Left ventricle myocardium superior (tissue), 1 donor: ENCODE results near the gene CLPSL1. TPM values are rescaled to one million over a fixed set of nuclear protein-coding genes. Genes with fewer than 3 reads are reported as not detected.
"Not testable (repeated sequence)": the region's sequence is repeated elsewhere in the genome, so short reads cannot be mapped to it uniquely, and the experiment has no call there.

Experiments used
- ATAC-seq: fragments of 200-7000 bp; cut with Tn5 transposase; one replicate; pipeline ENCODE4 v1.9.1; 2020; ENCODE audit warnings: mild to moderate bottlenecking, moderate library complexity
- DNase-seq: peaks from one replicate; pipeline ENCODE4 v3.0.0-alpha.2; 2020
- intact Hi-C: fragments of 100-400 bp; cut with micrococcal nuclease; formaldehyde crosslinking; loops from one replicate; pipeline ENCODE4 v1.11.0; 2022
- long read RNA-seq: library from polyadenylated mRNA; unstranded; transcript quantifications from one replicate; pipeline ENCODE4 v2.0.0, GENCODE V29; 2021
- total RNA-seq: library from RNA; stranded (reverse); fragmentation: NEBNext Ultra II Directional; extraction: Animal tissue kit (Norgen Biotek cat#: 25700); gene quantifications from one replicate; pipeline ENCODE4 v1.2.1, GENCODE V29; 2021
- donor health status: DM: no; HTN: yes; CAD: no; lungs with severe emphysema.

CLPSL1 gene
- not detected for total RNA-seq
- long read RNA-seq = 0 reads

DNA sequence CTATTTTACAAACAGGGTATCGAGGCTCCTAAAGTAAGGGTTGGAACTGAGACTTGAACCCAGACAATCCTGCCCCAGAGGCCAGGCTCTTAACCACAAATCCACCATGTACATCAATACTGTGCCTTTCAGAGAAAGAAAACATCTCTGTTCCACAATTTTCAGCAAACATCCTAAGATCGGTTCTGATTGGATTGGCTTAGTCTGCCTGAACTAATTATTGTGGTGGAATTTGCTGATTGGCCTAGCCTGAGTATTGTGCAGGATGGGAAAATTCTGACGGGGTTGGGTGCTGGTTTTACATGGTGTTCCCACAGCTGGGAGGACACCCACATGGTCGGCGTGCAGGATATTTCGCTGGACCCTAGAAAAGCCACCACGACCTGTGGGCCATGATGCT, at the start of gene CLPSL1:
TSS of gene CLPSL1 (plus strand) at position 301 of the 400 bp plus-strand sequence. CDS start at position 393, 92 bp downstream.
- ATAC-seq (no peak), DNase-seq (no peak)
- intact Hi-C loops = no loop called here

DNA sequence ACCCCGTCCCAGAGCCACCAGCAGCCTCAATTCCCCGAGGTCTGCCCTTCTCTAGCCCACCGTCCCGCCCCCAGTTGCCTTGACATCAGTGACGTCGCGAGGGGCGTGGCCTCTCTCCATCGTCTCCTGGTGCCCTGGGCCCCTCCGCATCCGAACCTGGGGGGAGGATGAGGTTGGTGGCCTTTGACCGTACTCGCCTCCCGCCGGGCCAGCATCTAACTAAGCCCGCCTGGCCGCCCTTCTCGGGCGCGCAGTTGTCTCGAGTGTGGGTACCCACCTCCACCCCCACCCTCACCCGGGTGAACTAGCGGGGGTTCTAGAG, 49.4 kb upstream of the CLPSL1 start:
- peak; percentile 99 for DNase-seq
- intact Hi-C loops = loop anchor here (2.0 kb wide), 1 partner anchor 45 kb away; no protein-coding TSS in a partner anchor
- ATAC-seq = peak; percentile 62

DNA sequence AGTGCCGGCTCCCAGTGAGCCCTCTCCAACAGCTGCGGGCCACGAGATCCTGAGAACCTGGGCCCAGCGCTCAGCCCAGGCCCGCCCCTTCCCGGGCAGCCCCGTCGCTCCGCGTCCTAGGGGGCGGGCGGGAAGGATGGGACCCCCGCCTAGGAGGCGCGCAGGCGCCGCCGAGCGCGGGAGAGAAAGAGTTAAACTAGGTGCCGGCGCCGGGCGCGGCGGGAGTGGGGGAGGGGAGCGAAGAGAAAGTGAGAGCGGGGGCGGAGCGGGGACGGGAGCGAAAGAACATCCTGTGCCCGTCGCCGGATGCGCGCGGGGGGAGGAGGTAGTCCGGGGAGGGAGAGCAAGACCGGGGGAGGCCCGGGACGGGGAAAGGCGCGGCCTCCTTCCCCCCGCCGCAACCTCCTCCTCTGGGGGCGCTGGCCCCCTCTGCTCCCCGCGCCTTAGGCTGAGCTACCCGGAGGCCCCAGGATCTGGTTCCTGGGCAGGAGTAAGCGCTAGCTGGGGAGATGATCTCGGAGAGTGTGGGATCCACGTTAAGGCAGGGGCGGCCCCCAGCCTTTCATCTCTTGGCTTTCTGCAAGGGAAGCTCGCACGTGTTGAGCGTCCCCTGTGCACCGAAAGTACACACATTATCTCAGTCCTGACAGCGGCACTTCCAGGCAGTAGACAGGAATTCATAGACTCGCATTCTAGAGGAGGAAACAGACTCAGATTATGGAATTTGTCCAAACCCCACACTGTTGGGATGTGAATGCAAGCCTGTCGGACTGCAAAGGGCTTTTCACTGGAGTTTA, 48.9 kb upstream of the CLPSL1 start:
- peak; percentile 76 for ATAC-seq
- intact Hi-C loops = loop anchor here (2.0 kb wide), 1 partner anchor 45 kb away; no protein-coding TSS in a partner anchor
- peak; percentile 99 for DNase-seq

GRCh38 chr6:35733633-35734032, 47.2 kb upstream of the CLPSL1 start:
- DNase-seq = no peak
- ATAC-seq = no peak
- intact Hi-C loops = no loop called here

DNA sequence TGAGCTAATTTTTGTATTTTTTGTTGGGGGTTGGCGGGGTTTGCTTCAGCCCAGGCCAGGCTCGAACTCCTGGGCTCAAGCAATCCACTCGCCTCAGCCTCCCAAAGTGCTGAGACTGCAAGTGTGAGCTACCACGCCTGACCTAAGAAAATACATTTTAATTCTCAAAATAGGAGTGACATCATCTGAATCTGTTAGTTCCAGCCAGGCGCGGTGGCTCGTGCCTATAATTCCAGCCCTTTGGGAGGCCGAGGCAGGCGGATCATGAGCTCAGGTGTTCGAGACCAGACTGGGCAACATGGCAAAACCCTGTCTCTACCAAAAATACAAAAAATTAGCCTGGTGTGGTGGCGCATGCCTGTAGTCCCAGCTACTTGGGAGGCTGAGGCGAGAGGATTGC, 46.5 kb upstream of the CLPSL1 start:
- ATAC-seq, intact Hi-C loops, DNase-seq: not testable (repeated sequence)

GRCh38 chr6:35735452-35735851, 45.4 kb upstream of the CLPSL1 start:
- no peak for DNase-seq
- intact Hi-C loops = no loop called here
- no peak for ATAC-seq

- intact Hi-C loops = loop anchor here (2.0 kb wide), 2 partner anchors 154 to 214 kb away; no protein-coding TSS in a partner anchor
- peak; percentile 81 for DNase-seq
- peak; percentile 22 for ATAC-seq
These were observed 44.4 kb upstream of the CLPSL1 start for GRCh38 chr6:35736253-35736894.

- intact Hi-C loops = loop anchor here (2.0 kb wide), 2 partner anchors 154 to 214 kb away; no protein-coding TSS in a partner anchor
- no peak for DNase-seq
- no peak for ATAC-seq
These were observed 43.8 kb upstream of the CLPSL1 start, which contains the start of gene ARMC12 for GRCh38 chr6:35736982-35737412. TSS of gene ARMC12 (plus strand) at chr6:35737032. CDS start at chr6:35737109, 77 bp downstream.

DNA sequence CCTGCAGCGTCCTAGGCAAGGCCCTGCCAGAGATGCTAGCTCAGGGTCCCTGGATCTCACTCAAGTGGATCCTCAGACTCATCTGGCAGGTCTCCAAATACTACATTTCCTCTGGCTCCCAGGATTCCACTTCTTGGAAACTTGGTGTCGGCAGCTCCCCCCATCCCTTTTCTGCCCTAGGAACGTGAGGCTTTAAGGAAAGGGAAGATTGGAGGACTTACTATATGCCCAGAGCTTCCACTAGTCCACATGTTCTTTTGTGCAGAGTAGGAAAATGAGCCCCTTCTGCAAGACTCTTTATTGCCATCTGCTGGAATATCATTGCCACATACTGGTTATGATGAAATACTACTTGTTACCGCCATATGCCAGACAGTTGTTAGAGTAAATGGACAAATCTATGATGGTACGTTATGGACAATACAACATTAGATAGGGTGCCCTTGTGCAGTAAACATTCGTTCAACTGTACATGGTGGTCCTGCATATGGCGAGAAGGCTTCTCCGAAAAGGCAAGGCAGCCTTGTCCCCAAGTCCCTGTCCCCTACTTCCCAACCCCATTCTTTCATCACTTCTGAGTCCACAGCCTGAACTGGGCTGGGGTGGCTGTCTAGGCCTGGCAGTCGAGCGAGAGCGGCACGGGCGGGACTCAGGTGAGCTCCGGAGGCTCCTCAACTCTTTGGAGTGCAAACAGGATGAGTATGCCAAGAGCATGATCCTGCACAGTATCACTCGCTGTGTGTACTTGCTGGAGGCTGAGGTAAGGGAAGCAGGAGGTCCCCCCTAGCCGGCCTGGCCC, 43.2 kb upstream of the CLPSL1 start:
- ATAC-seq = peak; percentile 79
- intact Hi-C loops = loop anchor here (2.0 kb wide), 2 partner anchors 155 to 215 kb away; no protein-coding TSS in a partner anchor
- DNase-seq = no peak

DNA sequence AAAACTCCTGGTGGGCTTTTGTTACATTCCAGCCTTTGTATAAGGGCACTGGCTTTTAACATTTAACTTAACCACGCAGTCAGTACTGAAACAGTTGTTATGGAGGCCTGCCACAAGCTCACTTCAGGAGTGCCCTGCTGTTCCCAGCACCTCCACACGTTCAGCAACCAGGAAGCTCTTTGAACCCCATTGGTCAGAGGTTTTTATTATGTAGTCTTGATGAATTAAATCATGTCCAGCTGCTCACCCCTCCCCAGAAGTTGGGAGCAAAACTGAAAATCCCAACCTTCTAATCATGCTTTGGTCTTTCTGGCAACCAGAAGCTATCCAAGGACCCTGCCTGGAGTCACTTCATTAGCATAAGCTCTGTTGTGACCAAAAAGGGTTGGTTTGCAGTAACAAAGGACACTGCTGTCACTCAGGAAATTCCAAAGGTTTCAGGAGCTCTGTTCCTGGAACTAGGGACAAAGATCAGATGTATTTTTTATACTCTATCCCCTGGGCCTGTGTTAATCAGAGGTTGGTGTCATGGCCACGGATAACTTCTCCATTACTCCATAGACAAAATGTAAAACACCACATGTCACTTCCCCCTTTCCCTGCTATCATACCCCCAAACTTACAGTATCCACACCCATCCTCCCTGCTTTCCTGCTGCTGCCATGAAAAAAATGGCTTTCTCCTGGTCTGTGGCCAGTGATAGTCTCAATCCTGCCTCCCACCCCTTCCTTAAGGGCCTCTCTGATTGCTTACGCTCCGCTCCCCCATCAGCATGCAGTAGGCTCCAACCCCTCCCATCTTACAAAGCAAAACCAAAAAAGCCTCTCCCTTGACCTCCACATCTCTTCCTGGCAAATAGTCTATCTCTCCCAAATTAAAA, 40.9 kb upstream of the CLPSL1 start:
- ATAC-seq (no peak), DNase-seq (no peak)
- intact Hi-C loops = no loop called here

GRCh38 chr6:35742842-35743241, 38.0 kb upstream of the CLPSL1 start:
- intact Hi-C loops = no loop called here
- no peak for ATAC-seq
- no peak for DNase-seq

- no peak for DNase-seq
- no peak for ATAC-seq
- intact Hi-C loops = no loop called here
These were observed 35.3 kb upstream of the CLPSL1 start for GRCh38 chr6:35745509-35745908.

GRCh38 chr6:35746516-35746915, 34.3 kb upstream of the CLPSL1 start:
- intact Hi-C loops = no loop called here
- no peak for DNase-seq
- ATAC-seq = no peak

DNA sequence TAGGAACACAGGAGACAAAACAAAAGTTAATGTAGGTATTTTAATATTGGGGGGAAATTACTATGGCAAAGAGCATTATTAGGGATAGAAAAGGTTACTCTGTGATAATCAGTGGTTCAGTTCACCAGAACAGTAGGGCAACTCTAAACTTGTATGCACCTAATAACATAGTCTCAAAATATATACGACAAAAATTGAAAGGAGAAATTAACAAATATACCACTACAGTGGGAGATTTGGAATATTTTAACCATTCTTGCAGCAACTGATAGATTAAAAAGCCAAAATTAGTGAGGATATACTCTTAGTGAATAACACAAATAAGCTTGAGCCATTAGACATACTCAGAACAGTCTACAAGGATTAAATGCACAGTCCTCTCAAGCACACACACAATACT, 32.9 kb upstream of the CLPSL1 start:
- no peak for ATAC-seq
- intact Hi-C loops = no loop called here
- DNase-seq = no peak

GRCh38 chr6:35750557-35750956, 30.3 kb upstream of the CLPSL1 start:
- DNase-seq (no peak), ATAC-seq (no peak)
- intact Hi-C loops = no loop called here

DNA sequence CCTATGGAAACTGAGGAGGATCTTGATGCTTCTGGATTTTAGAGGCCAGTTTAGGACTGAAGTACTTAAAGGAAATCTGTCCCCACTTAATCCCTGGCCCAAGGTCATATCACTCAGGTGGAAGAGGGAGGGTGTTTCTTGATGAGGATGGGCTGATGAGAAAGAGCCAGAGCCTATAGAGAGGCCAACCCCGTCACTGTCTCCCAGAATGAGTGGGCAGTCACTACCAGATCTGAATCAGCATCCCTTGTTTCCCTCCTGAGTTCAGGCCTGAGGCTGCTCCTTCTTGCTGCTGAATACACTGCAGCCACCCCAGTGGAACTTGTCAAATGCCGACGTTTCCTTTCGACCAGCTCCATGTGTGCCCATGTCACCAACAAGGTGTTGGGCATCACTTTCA, 29.2 kb upstream of the CLPSL1 start:
- intact Hi-C loops = no loop called here
- DNase-seq (no peak), ATAC-seq (no peak)

DNA sequence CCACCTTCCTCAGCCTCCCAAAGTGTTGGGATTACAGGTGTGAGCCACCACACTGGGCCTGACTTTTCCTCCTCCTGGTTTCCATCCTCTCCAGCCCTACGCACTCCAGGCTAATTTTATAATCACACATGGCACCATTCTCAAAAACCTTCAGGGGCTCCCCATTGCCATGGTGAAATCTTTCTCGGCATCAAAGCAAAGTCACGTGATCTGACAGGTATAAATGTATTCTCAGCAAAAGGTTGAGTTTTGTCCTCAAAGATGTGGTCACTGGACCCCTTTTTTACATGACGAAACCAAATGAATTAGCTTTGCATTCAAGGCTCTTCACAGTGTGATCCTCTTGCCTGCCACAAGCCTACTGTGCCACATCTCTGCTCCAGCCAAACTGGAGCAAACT, 28.5 kb upstream of the CLPSL1 start:
- intact Hi-C loops = no loop called here
- ATAC-seq = no peak

GRCh38 chr6:35754452-35755277, 26.2 kb upstream of the CLPSL1 start:
- DNase-seq = no peak
- ATAC-seq = peak; percentile 63
- intact Hi-C loops = no loop called here

More for the DNA sequence above, 28.5 kb upstream of the CLPSL1 start:
- DNase-seq = no peak
